Measurements from ENCODE around the gene FABP6.

FABP6 gene

DNA sequence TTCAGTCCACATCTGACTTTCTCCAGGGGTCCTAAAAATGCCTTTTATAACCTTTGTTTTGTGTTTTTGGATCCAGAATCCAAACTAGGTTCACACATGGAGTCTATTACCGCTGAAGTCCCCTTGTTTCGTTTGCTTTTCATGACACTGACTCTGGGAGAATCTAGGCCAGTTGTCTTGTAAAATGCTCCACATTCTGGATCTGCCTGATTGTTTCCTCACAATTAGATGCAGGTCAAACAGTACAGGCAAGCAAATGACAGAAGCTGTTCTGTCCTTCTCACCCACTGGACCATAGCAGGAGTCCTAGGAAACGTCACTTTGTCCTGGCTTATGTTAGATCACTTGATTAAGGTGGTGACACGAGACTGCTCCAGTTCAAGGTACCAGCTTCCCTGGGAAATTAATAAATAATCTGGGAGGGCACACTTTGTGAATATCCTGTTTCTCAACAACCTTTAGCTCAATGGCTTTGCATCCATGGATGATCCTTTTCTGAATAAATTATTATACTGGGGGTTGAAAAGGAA, 34.1 kb downstream of the FABP6 start:
- no peak for DNase-seq

GRCh38 chr5:160266044-160266443, 36.7 kb downstream of the FABP6 start:
- DNase-seq: no peak

DNA sequence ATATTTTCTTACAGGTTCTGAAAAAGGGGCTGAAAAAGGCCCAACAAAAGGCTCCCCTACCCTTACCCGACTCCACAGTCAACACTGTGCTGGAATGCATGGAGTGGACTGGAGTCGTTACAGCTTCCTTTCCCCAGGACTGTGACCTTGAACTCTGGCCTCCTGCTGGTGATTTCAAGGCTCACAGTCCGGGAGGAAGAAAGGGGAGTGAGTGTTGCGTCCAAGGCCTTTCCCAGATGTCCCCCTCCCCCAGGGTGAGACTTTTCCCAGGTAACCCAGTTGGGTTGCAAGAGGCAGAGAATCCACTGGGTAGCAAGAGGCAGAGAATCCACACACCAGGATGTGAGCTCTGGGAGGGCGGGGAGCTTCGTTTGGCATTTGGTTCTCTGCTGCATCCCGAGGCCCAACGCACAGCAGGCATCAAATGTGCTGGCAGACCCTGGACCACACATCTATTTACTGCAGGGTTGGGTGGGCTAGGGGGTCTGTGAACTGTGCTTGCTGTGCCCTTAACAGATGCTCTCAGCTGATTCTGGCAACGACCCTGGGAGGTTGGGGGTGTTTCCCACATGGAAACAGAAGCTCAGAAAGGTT, 37.5 kb downstream of the FABP6 start:
- DNase-seq: no peak

GRCh38 chr5:160268121-160268520, 38.8 kb downstream of the FABP6 start:
- no peak for DNase-seq

GRCh38 chr5:160269017-160269416, 39.7 kb downstream of the FABP6 start:
- DNase-seq: no peak

DNA sequence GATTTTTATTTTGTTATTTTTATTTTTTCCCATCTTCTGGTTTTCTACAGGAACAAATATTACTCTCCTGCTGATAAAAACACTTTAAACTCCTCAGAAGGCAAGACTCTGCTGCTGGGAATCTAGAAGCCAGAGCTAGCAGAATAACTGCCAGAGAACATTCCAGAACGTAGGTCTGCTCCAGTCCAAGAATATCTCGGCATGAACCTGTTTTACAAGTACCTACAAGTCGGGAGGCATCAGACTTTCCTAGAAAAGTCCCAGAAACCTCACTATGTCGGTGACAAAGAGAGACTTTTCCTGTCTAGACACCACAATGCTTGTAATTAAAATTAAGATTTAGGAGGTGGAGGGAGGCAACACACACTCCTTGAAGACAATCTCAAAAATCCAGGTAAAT, 41.4 kb downstream of the FABP6 start:
- DNase-seq: no peak

DNA sequence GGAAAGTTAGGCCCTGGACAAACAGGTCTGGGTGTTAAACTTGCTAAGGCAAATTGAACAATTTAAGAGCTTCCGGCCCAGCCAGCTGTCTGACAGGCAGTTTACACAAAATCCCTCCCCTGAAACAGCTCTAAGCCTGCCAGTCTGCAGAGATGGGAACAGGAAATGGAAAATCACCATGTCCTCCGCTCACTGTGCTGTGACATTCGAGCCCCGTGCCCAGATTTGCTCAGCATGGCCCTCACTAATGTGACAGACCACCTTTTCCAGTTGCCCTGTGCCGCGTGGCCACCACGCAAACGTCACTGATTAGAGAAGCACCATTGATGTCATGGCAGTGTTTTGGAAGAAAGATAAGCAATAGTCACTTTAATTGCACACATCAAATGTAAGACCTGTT, 42.1 kb downstream of the FABP6 start:
- DNase-seq: no peak

DNA sequence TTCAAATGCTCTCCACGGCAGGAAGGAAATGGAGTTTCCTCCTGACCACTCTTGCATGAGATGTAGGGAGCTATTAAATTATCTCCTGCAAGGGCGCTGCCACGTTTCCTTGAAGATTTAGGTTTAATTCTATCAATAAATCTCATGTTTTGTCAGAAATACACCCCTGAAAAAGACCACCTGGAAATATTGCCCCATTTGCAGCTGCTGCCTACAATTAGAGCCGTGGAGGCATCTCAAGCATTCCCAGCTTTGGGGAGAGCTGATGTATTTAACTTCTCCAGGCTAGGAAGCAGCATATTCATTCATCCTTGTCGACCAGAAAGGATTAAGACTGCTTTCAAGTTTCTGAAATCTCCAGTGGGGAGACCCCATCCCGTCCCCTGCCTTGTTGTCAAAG, 42.5 kb downstream of the FABP6 start:
- no peak for DNase-seq

- DNase-seq: no peak
Observed at GRCh38 chr5:160272264-160272663, 43.0 kb downstream of the FABP6 start.

GRCh38 chr5:160272889-160273288, 43.6 kb downstream of the FABP6 start:
- DNase-seq: no peak

DNA sequence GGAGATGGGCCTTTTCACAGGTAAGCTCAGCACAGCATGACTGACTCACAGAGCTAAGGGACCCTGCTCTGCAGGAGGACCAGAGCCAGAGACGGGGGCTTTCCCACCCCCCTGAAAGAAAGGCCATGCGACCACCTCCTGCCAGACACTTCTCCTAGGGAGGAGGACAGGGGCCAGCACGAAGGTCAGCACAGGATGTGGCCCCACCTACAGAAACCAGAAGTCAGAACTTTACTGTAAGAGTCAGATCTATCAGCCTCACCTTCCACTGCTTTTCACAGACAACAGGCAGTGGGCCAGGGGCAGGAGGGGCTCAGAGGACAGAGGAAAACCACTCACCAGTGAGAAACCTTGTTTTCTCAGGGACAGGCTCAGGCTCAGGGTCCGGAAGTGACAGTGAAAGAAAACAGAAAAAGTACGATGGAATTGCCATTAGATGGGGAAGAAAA, 45.2 kb downstream of the FABP6 start:
- DNase-seq: no peak

- no peak for DNase-seq
Observed at GRCh38 chr5:160278343-160278742, 49.0 kb downstream of the FABP6 start.

DNA sequence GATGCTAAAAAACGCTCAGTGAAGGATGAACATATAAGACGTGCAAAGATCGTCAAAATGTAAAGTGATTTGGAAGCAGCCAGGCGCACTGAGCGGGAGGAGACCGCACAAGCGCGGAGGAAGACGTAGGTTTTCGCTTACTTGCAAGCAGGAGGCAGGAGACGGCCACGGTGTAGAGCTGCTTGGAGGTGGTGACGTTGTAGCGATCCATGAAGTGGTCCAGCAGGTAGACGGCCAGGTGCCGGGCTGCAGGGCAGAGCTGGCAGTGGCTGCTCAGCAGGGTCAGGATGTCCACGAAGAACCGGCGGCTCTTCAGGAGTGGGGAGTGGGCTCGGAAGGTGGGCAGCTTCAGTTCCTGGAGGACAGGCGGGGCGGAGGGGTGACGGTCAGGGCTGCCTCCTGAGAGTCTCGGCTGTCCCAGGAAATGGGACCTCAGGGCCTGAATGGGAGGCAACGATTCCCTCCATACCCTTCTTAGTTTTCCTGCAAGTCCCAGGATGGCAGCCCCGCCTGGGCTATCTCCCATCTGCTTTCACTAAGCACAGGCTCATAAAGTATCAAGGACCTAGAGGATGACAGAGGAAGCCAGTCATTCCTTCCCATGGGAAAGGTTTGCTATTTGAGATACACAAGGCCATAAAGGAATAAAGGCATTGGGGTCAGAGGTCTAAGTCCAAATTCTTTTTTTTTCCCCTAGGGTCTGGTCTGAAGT, 51.2 kb downstream of the FABP6 start:
- DNase-seq: no peak

- no peak for DNase-seq
Observed at GRCh38 chr5:160281275-160281674, 52.0 kb downstream of the FABP6 start.

GRCh38 chr5:160284291-160284873, 55.1 kb downstream of the FABP6 start:
- DNase-seq: no peak

GRCh38 chr5:160285316-160285715, 56.0 kb downstream of the FABP6 start:
- DNase-seq: no peak

GRCh38 chr5:160286947-160287346, 57.6 kb downstream of the FABP6 start:
- DNase-seq: no peak

GRCh38 chr5:160287378-160288051, 58.2 kb downstream of the FABP6 start:
- no peak for DNase-seq

All from NCI-H187 treated with DMSO at 0.1 percent for 48 hours (cell line).